GM12892 (cell line): ENCODE results near the gene B4GALT2.

ENCODE experiments used
- POLR2A ChIP-seq: IDR thresholded peaks from 2 replicates; pipeline ENCODE4 v1.6.1; 2011; ENCODE audit warnings: low read depth, low read length, control low read depth
- POLR2AphosphoS5 ChIP-seq: IDR thresholded peaks from 2 replicates; pipeline ENCODE4 v1.6.1; 2011; ENCODE audit warnings: low read depth, low read length, control low read depth

DNA sequence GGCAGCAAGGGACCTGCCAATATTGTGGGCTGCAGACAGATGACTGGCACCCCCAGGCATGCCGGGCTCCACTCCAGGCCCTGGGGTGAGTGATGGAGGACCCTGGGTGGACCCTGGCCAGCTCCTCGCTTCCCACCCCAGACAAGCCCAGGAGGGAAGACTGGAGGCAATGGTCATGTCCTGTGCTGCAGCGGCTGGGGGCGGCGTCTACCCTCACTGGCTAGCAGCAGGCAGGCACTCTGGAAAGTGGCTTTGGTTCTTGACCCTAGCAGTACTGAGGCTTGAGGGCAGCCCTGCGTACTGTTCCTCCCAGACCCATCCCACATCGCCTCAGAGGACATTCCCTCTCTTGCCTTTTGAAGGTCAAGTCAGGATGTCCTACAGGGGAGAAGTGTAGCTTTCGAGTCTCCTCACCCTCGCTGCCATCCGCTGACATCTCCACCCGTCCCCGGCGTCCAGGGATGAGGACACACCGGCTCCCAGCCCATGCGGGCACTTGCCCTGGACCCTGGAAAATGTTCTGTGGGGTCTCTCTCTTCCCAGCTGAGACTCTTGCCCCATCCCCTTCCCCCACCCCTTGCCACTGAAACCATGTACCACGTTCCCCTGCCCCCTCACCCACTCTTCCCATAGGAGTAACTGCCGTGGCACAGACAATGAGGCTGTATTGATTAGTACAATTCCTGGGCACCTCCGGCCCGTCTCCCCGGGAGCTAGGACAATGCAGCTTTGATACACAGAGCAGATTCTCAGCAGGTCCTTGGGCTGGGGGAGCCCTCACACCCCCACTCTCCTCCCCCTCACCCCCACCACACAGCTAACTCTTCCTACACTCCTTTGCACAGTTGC lies 37.3 kb downstream of the B4GALT2 start:
- TF ChIP-seq POLR2A (no peak), POLR2AphosphoS5 (no peak)
